Breast epithelium (tissue), 4 donors: ENCODE data around the gene MYO9B. TPM values are rescaled to one million over a fixed set of nuclear protein-coding genes. Genes with fewer than 3 reads are reported as not detected.

ENCODE experiments used
- DNase-seq, 2 donors: peaks; one replicate each; pipeline ENCODE4 v3.0.0-alpha.2; 2019; ENCODE audit warnings: low spot score in 2 of 2
- H3K27ac ChIP-seq, 2 donors: fragments of 200-600 bp; sonication (generic) in 1 of 2; one replicate each; pipeline ENCODE4 v1.5.1; 2016 to 2019; ENCODE audit warnings: mild to moderate bottlenecking in 1 of 2
- H3K27me3 ChIP-seq, 2 donors: fragments of 200-600 bp; sonication (generic) in 1 of 2; one replicate each; pipeline versions ENCODE4 v1.5.1 to v1.6.0; 2017 to 2019; ENCODE audit warnings: control low read depth in 1 of 2, mild to moderate bottlenecking in 1 of 2
- H3K36me3 ChIP-seq: fragments of 200-600 bp; one replicate; pipeline ENCODE4 v1.5.1; 2019
- H3K4me1 ChIP-seq, 2 donors: fragments of 200-600 bp; sonication (generic); one replicate each; pipeline ENCODE4 v1.5.1; 2016 to 2019; ENCODE audit warnings: control low read depth in 1 of 2
- H3K4me3 ChIP-seq, 3 donors: fragments of 200-600 bp; sonication (generic); 1 replicate in 2 of 3; 2 replicates in 1 of 3; pipeline ENCODE4 v1.5.1; 2016 to 2019; ENCODE audit warnings: mild to moderate bottlenecking in 3 of 3, moderate library complexity in 2 of 3
- H3K9me3 ChIP-seq, 2 donors: fragments of 200-600 bp; sonication (generic) in 1 of 2; one replicate each; pipeline ENCODE4 v1.5.1; 2016 to 2019; ENCODE audit warnings: control low read depth in 1 of 2
- POLR2A ChIP-seq: fragments of 450-650 bp; IDR thresholded peaks from one replicate; pipeline ENCODE4 v1.6.1; 2016; ENCODE audit warnings: antibody characterized with exemption, mild to moderate bottlenecking, moderate library complexity
- POLR2AphosphoS5 ChIP-seq, 3 donors: sonication (generic); formaldehyde crosslinking; IDR thresholded peaks; one replicate each; pipeline ENCODE4 v1.6.1; 2017; ENCODE audit warnings: antibody characterized with exemption in 3 of 3
- intact Hi-C: fragments of 100-400 bp; cut with DNase I; formaldehyde crosslinking; loops from one replicate; pipeline ENCODE4 v1.15.1; 2023; ENCODE audit warnings: low total_unique reads
- total RNA-seq, 3 donors: library from RNA; depleted of rRNA; stranded (reverse); fragments of >200 nt; gene quantifications; one replicate each; pipeline ENCODE4 v1.1.0, GENCODE V29; 2016
- TF ChIP-seq, protein P1 (sequence below), 3 donors: fragments of 450-650 bp; IDR thresholded peaks; one replicate each; pipeline ENCODE4 v1.5.1; 2016 to 2017; ENCODE audit warnings: antibody characterized with exemption in 3 of 3, mild to moderate bottlenecking in 3 of 3, moderate library complexity in 3 of 3

Gene MYO9B
- total RNA-seq, 3 donors from 2014 or later = 76.0 to 79.5 (median 77.4) TPM

DNA sequence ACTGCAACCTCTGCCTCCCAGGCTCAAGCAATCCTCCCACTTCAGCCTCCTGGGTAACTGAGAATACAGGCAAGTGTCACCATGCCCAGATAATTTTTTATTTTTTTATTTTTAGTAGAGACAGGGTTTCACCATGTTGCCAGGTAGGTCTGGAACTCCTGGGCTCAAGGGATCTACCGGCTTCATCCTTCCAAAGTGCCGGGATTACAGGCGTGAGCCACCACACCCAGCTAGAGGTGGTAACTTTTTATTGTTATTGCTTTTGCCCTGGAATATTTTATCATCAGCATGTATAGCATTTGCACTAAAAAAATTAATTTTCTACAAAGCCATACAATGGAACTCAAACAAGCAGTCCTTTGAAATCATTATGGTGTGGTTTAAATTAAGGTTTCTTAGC, 14.4 kb upstream of the MYO9B start:
- Histone ChIP-seq H3K4me1 (no peaks in the 10 kb centered on the region), H3K9me3 (peaks cover 19 to 22% of the 10 kb centered on the region in 2 donors), H3K27ac (no peak overlapping the region), H3K36me3 (peaks cover 13% of the 10 kb centered on the region), H3K27me3 (no peaks in the 10 kb centered on the region), H3K4me3 (no peak overlapping the region)
- no peak for DNase-seq
- TF ChIP-seq, protein P1, sequence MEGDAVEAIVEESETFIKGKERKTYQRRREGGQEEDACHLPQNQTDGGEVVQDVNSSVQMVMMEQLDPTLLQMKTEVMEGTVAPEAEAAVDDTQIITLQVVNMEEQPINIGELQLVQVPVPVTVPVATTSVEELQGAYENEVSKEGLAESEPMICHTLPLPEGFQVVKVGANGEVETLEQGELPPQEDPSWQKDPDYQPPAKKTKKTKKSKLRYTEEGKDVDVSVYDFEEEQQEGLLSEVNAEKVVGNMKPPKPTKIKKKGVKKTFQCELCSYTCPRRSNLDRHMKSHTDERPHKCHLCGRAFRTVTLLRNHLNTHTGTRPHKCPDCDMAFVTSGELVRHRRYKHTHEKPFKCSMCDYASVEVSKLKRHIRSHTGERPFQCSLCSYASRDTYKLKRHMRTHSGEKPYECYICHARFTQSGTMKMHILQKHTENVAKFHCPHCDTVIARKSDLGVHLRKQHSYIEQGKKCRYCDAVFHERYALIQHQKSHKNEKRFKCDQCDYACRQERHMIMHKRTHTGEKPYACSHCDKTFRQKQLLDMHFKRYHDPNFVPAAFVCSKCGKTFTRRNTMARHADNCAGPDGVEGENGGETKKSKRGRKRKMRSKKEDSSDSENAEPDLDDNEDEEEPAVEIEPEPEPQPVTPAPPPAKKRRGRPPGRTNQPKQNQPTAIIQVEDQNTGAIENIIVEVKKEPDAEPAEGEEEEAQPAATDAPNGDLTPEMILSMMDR (IDR thresholded peaks at IDR 0.05) = no peak
- TF ChIP-seq POLR2AphosphoS5 (IDR thresholded peaks at IDR 0.05) = no peak
- no peak for TF ChIP-seq POLR2A
- intact Hi-C loops = loop anchor here (10.0 kb wide), 1 partner anchor 224 kb away; the partner anchor contains the start of gene ANKLE1

DNA sequence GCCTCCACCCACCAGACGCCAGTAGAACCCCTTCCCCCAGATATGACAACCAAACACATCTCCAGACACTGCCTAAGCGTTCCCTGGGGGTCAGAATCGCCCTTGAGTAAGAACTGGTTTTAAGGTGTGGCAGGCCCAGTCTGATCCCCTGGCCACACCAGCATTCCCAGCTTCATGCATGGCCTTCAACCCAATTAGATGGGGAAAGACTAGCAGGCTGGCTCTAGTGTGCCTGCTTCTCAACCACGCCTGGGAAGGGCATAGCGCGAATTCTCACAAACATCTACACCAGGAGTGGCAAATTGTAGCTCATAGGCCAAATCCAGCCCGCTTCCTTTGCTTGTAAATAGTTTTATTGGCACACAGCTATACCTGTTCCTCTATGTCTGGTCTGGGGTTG, 13.9 kb upstream of the MYO9B start:
- intact Hi-C loops = loop anchor here (10.0 kb wide), 1 partner anchor 223 kb away; the partner anchor contains the start of gene ANKLE1
- Histone ChIP-seq H3K27me3 (no peaks in the 10 kb centered on the region), H3K9me3 (peaks cover 19 to 22% of the 10 kb centered on the region in 2 donors), H3K4me3 (no peak overlapping the region), H3K27ac (no peak overlapping the region), H3K4me1 (no peaks in the 10 kb centered on the region), H3K36me3 (peaks cover 13% of the 10 kb centered on the region)
- TF ChIP-seq, protein P1 (IDR thresholded peaks at IDR 0.05) = no peak
- TF ChIP-seq POLR2AphosphoS5 (IDR thresholded peaks at IDR 0.05) (no peak), POLR2A (no peak)
- no peak for DNase-seq

DNA sequence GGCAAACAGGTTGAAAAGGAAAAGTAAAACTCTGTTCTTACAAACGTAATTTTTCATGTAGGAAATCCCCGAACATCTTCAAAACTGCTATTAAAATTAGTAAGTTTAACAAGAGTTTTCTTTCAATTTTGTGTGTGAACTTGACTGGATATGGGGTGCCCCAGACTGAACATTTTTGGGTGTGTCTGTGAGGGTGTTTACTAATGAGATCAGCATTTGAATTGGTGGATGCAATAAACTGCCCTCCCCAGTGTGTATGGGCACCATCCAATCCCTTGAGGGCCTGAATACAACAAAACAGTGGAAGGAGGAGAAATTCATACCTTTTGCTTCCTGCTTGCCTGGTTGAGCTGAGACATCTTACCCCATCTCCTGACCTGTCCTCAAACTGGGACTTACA, 12.1 kb upstream of the MYO9B start:
- TF ChIP-seq POLR2AphosphoS5 (IDR thresholded peaks at IDR 0.05) = no peak
- no peak for TF ChIP-seq POLR2A
- TF ChIP-seq, protein P1 (IDR thresholded peaks at IDR 0.05) = no peak
- Histone ChIP-seq H3K27me3 (no peaks in the 10 kb centered on the region), H3K27ac (no peak overlapping the region), H3K36me3 (peaks cover 8% of the 10 kb centered on the region), H3K9me3 (peaks cover 10 to 13% of the 10 kb centered on the region in 2 donors), H3K4me1 (no peaks in the 10 kb centered on the region), H3K4me3 (no peak overlapping the region)
- intact Hi-C loops = loop anchor here (10.0 kb wide), 1 partner anchor 221 kb away; the partner anchor contains the start of gene ANKLE1
- no peak for DNase-seq

DNA sequence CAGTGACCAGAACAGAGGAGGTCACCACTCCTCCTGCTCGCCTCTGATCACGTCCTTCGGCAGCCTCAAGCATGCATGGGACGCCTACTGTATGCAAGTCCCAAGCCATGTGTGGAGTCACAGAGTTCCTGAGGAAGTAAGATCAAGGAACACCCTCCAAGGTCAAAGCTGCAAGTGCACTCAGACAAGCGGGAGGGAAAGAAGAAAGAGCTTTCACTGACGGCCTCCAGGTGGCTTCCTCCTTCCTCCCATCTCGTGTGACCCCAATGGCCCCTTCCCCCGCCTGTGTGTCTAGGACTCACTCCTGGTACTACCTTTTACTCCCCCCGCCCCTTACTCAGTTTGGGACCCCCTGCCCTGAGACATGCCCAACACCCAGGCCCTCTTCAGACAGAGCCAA, 6.4 kb upstream of the MYO9B start:
- H3K36me3 ChIP-seq = no peaks in the 10 kb centered on the region
- no peaks in the 10 kb centered on the region for H3K9me3 ChIP-seq
- no peaks in the 10 kb centered on the region for H3K27me3 ChIP-seq
- no peak overlapping the region for H3K27ac ChIP-seq
- H3K4me3 ChIP-seq = no peak overlapping the region
- TF ChIP-seq, protein P1 (IDR thresholded peaks at IDR 0.05) = no peak
- no peak for TF ChIP-seq POLR2A
- TF ChIP-seq POLR2AphosphoS5 (IDR thresholded peaks at IDR 0.05) = no peak
- intact Hi-C loops = loop anchor here (10.0 kb wide), 1 partner anchor 216 kb away; the partner anchor contains the start of gene ANKLE1
- DNase-seq = no peak
- H3K4me1 ChIP-seq = peaks cover 2% of the 10 kb centered on the region in 2 donors

DNA sequence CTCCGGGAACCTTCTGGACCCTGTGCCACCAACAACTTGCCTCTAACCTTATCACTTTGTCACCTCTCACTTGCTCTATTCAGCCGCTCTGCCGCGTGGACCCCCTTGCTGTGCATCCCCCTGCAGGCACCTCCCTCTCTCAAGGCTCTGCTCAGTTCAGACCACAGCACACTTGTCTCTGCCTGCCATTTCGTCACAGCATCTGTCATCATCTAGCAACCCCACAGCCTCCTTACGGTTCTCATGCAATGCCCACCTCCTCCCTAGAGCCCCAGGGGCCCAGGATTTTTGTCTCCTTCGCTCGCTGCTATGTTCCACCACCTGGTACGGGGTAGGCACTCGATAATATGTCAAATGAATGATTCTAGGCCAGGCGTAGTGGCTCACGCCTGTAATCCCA, 5.2 kb upstream of the MYO9B start:
- TF ChIP-seq, protein P1 (IDR thresholded peaks at IDR 0.05) = no peak
- TF ChIP-seq POLR2A (no peak), POLR2AphosphoS5 (IDR thresholded peaks at IDR 0.05) (no peak)
- Histone ChIP-seq H3K4me1 (peaks cover 4 to 6% of the 10 kb centered on the region in 2 donors), H3K36me3 (no peaks in the 10 kb centered on the region), H3K27ac (no peak overlapping the region), H3K27me3 (no peaks in the 10 kb centered on the region), H3K9me3 (no peaks in the 10 kb centered on the region), H3K4me3 (no peak overlapping the region)
- intact Hi-C loops = no loop called here
- DNase-seq = no peak
